AG04449 (cell line): ENCODE data around the gene TMEM121.

ENCODE experiments used
- CTCF ChIA-PET: fragments of 350-600 bp; formaldehyde crosslinking; extraction: SDS; loops from one replicate; lab custom pipeline; 2021; ENCODE audit warnings: antibody characterized with exemption; lab: Yijun Ruan, JAX
- POLR2A ChIA-PET: fragments of 400-600, 350-600 bp; formaldehyde crosslinking; extraction: SDS; loops from one replicate; lab custom pipeline; 2020; ENCODE audit warnings: antibody characterized with exemption, inconsistent platforms; lab: Yijun Ruan, JAX
- DNase-seq: peaks from one replicate; pipeline ENCODE4 v3.0.0-alpha.2; 2010; ENCODE audit warnings: low read depth, low spot score
- H3K4me3 ChIP-seq: 2 replicates; pipeline ENCODE4 v1.5.1; 2011; ENCODE audit warnings: low read depth, mild to moderate bottlenecking, control low read depth, low read length
- TF ChIP-seq, protein P1 (sequence below): IDR thresholded peaks from one replicate; pipeline ENCODE4 v1.5.1; 2011; ENCODE audit warnings: mild to moderate bottlenecking, moderate library complexity, low read length, control low read depth, inconsistent platforms; ENCODE audit not compliant: insufficient read depth; ENCODE audit errors: missing control alignments

Gene TMEM121

DNA sequence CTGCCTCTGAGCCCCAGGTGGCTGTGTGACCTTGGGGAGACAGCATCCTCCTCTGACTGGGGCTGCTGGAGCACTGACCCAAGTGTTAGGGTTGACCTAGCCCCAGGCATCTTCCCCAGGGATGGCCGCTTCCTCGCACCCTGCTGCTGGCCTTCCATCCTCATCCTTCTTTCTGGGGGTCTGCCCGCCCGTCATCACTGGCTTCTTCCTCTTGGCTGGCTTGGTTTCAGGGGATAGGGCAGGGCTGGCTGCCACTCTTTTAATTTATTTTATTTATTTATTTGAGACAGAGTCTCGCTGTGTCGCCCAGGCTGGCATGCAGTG is 31.8 kb upstream of the TMEM121 start:
- TF ChIP-seq, protein P1, sequence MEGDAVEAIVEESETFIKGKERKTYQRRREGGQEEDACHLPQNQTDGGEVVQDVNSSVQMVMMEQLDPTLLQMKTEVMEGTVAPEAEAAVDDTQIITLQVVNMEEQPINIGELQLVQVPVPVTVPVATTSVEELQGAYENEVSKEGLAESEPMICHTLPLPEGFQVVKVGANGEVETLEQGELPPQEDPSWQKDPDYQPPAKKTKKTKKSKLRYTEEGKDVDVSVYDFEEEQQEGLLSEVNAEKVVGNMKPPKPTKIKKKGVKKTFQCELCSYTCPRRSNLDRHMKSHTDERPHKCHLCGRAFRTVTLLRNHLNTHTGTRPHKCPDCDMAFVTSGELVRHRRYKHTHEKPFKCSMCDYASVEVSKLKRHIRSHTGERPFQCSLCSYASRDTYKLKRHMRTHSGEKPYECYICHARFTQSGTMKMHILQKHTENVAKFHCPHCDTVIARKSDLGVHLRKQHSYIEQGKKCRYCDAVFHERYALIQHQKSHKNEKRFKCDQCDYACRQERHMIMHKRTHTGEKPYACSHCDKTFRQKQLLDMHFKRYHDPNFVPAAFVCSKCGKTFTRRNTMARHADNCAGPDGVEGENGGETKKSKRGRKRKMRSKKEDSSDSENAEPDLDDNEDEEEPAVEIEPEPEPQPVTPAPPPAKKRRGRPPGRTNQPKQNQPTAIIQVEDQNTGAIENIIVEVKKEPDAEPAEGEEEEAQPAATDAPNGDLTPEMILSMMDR: no peak
- CTCF ChIA-PET: interaction anchor here (1.7 kb wide), 1 partner anchor 14 kb away, joined by 4 read pairs; no protein-coding TSS in a partner anchor
- no peak for DNase-seq
- POLR2A ChIA-PET: no interaction called here
- H3K4me3 ChIP-seq: no peak overlapping the region

DNA sequence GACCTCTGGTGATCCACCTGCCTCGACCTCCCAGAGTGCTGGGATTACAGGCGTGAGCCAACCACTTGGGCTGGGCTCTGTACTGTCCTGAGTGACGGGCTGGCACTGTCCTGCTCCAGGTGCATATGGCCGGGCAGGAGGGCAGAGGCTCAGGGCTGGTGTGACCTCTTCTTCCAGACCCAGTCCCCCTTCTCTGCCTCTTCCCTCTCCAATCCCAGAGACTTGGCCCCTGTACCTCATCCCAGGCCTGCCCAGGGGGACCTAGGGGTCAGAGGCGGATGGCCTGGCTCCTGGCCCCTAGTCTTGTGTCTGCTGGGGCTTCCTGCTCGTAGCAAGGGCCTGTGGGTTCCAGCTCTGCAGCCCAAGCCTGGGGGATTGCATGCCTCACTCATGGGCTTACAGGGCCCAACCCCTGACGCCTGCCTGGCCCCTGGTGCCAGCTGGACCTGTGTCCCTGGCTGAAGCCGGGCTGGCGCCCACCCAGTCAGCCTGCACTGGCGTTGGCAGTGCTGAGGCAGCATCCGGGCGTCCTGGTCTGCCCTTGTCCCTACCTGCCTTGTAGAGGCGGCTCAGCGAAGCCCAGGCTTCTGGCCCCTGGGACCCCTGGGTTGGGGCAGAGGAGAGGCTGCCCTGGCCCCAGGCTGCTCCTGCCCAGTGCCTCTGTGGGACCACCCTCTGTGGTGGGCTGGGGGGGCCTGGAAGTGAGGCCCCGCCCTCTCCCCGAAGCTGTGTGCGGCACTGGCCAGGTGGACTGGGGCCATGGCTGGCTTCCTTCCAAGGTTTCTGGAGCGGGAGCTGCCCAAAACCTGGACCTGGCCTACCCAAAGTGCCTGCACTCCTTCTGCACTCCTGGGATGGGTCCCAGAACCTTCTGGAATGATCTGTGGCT is 31.0 kb upstream of the TMEM121 start:
- ChIA-PET CTCF (interaction anchor here (1.7 kb wide), 1 partner anchor 15 kb away, joined by 4 read pairs; no protein-coding TSS in a partner anchor), POLR2A (no interaction called here)
- no peak for DNase-seq
- TF ChIP-seq, protein P1: no peak
- H3K4me3 ChIP-seq: no peak overlapping the region

DNA sequence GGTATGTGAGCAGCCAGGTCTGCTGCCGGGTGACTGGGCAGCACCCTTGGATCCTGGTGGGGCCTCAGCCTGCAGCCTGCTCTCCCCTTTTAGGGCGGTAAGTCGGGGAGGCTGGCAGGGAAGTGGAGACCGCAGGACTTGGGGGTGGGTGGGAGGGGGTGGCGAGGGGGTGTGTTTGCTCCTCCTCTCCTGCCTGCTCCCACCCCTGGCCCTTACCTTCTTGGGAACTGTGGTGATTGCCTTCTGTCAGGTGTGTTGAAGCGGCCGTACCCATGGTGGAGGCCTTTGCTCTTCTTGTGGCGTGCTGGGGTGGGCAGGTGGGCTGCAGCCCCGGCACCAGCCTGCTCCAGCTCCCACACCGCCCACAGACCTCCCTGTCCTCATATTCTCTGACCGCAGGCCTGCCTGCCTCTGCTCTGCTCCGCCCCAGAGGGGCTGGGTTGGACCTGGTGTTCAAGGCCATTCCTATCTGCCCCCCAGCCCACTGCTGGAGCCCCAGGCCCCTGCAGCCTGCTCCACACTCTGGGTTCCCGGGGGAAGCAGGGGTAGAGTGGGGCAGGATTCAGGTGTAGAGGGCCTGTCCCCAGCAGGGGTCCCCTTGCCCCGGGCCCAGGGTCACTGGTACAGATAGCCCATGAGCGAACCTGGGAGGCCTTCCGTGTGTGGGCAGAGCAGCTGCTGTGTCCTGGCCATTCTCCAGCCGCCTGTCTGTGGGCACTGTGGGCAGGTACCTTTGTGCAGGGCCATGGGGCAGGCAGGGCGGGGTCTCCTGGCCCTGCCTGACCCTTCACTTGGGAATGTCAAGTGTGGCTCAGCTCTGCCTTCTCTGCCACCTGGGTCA is 30.2 kb upstream of the TMEM121 start:
- TF ChIP-seq, protein P1: no peak
- DNase-seq: no peak
- POLR2A ChIA-PET: no interaction called here
- no peak overlapping the region for H3K4me3 ChIP-seq
- CTCF ChIA-PET: no interaction called here

DNA sequence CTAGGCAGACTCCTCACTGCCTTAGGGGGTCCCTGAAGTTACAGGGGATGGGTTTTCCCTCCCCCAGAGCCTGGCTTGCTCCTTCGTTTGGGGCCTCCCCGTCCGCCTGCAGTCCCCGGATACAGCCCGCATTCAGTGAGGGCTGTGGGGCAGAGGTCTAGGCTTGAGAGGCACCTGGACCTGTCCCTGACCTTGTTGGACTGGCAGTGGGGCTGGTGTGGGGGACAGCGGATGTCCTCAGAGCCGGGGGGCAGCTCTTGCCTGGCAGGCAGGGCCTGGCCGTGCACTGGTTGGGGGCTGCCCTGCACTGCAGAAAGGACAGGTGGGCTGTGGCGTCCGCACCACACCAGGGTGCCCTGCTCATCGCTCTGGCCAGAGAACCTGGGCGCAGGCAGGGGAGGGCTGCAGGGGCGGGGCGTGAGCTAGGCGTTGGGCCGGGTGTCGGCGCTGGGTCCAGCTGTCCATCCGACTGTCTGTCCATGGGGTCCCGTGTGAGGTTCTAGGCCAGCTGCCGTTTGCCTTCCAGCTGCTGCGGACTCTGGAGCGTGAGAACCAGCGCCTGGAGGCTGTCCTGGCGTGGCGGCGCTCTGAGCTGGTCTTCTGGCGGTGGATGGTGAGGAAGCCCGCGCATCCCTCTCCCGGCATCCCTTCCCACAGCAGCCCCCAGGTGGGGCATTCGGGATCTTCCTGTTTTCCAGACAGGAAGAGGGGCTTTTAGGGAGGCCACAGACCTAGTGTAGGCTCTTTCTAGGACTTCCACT is 29.4 kb upstream of the TMEM121 start:
- H3K4me3 ChIP-seq: no peak overlapping the region
- ChIA-PET POLR2A (no interaction called here), CTCF (no interaction called here)
- no peak for DNase-seq
- TF ChIP-seq, protein P1: no peak

DNA sequence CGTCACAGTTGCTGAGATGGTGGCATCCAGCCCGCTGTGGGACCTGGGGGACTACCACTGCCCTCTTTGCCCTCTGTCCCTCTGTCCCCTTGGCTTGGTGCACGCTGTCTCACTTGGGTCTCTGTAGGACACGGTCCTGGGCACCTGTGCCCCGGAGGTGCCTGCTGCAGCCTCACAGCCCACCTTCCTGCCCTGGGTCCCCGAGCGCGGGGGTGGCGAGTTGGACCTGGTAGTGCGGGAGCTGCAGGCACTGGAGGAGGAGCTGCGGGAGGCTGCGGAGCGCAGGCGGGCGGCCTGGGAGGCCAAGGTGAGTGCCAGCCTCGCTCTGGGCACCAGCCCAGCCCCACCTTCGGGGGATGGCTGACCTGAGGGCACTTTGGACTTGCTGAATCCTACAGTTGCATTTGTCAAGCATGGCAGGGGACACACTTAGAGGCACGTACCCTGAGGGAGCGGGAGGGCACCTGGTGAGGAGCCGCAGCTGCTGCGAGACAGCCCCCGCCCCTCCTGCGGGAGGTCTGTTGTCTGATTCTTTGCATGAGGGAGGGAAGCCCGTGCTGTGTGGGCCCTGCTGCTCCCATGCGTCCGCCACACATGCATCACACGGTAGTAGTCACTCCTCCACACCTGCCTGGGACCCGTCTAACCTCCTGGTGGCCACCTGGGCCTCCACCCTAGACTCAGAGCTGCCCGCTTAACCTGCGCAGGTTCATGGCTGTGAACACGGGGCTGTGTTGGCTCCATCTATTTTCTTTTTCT is 28.5 kb upstream of the TMEM121 start:
- no peak for DNase-seq
- ChIA-PET POLR2A (no interaction called here), CTCF (no interaction called here)
- no peak overlapping the region for H3K4me3 ChIP-seq
- TF ChIP-seq, protein P1: no peak
